Measurements from ENCODE around the gene WDFY4. TPM values are rescaled to one million over a fixed set of nuclear protein-coding genes. Genes with fewer than 3 reads are reported as not detected.

WDFY4 gene
- polyA plus RNA-seq, 1 of the 3 experiments (the other 2 are of a cell fraction): not detected

- Histone ChIP-seq H3K79me2 (ENCODE audit: insufficient read depth) (no peaks in the 10 kb centered on the region), H3K9me2 (no peaks in the 10 kb centered on the region)
- DNase-seq: no peak
Measured at GRCh38 chr10:48965460-48965859, 280.8 kb downstream of the WDFY4 start.

More at GRCh38 chr10:48965460-48965859, 280.8 kb downstream of the WDFY4 start:
- Histone ChIP-seq H4K20me1 (ENCODE audit: insufficient read depth) (no peaks in the 10 kb centered on the region), H3K4me2 (no peak overlapping the region), H3K4me1 (ENCODE audit: control insufficient read depth in 1 of 2, insufficient read depth in 2 of 2, low read depth in 1 of 2, low read length in 1 of 2) (peaks cover 0 to 6% of the 10 kb centered on the region in 2 experiments; a peak in 1 of 4 replicates), H2AFZ (ENCODE audit: low read depth) (no peak overlapping the region), H3K27me3 (ENCODE audit: insufficient read depth) (no peaks in the 10 kb centered on the region), H3K36me3 (replicated peaks in 1 of 2; ENCODE audit: control insufficient read depth in 1 of 2, insufficient read depth in 2 of 2, low read length in 1 of 2) (no peaks in the 10 kb centered on the region), H3K27ac (ENCODE audit: low read depth in 2 of 2, low read length in 1 of 2) (no peak overlapping the region), H3K4me3 (ENCODE audit: low read depth in 2 of 2, low read length in 1 of 2) (no peak overlapping the region), H3F3A (replicated peaks; ENCODE audit: insufficient read depth) (no peaks in the 10 kb centered on the region), H3K9ac (no peak overlapping the region), H3K9me3 (no peaks in the 10 kb centered on the region)
- ChIA-PET POLR2A (no interaction called here), CTCF (interaction anchor here (0.7 to 1.6 kb wide), 3 partner anchors 10 to 429 kb away, joined by 3 to 5 read pairs (median 4); no protein-coding TSS in a partner anchor)
- 53% methylated on average over 4 of the region's 4 CpGs for WGBS (ENCODE audit: low lambda C conversion rate)
- TF ChIP-seq RFX5 (IDR thresholded peaks at IDR 0.05; ENCODE audit: low read length) (no peak), EP300 (IDR thresholded peaks at IDR 0.05; ENCODE audit: borderline replicate concordance in 1 of 2, low read depth in 1 of 2, low read length in 1 of 2) (no peak), CTCF (IDR thresholded peaks at IDR 0.05) (no peak), NFIC (IDR thresholded peaks at IDR 0.05; ENCODE audit: borderline replicate concordance) (no peak), REST (IDR thresholded peaks at IDR 0.05; ENCODE audit: low read depth, low read length) (no peak), MXI1 (IDR thresholded peaks at IDR 0.05; ENCODE audit: low read depth, low read length) (no peak), RAD21 (IDR thresholded peaks at IDR 0.05; ENCODE audit: low read length) (no peak), FOXJ3 (CRISPR knock-in tag; IDR thresholded peaks at IDR 0.05) (no peak), TCF12 (IDR thresholded peaks at IDR 0.05) (no peak), USF1 (IDR thresholded peaks at IDR 0.05; ENCODE audit: borderline replicate concordance, low read depth) (no peak), RXRA (IDR thresholded peaks at IDR 0.05; ENCODE audit: borderline replicate concordance, low read depth) (no peak), MEF2A (IDR thresholded peaks at IDR 0.05; ENCODE audit: borderline replicate concordance, low read depth) (no peak), TAF1 (IDR thresholded peaks at IDR 0.05; ENCODE audit: borderline replicate concordance, low read depth, low read length) (no peak), ELF1 (IDR thresholded peaks at IDR 0.05) (no peak), SIN3A (IDR thresholded peaks at IDR 0.05; ENCODE audit: borderline replicate concordance, low read depth, low read length) (no peak), FOXM1 (IDR thresholded peaks at IDR 0.05; ENCODE audit: low read depth) (no peak), GATA2 (CRISPR knock-in tag; IDR thresholded peaks at IDR 0.05) (no peak), SMC3 (IDR thresholded peaks at IDR 0.05; ENCODE audit: low read depth, low read length) (no peak), NRF1 (IDR thresholded peaks at IDR 0.05; ENCODE audit: low read depth, low read length) (no peak)
